GM21526 (cell line): Measurements from ENCODE around the gene ARHGEF3.
A peak's percentile ranks its signal among the peaks of the same experiment; 100 is the strongest.
"Not testable (repeated sequence)": the region's sequence is repeated elsewhere in the genome, so short reads cannot be mapped to it uniquely, and the experiment has no call there.

ENCODE experiments used
- ATAC-seq: cut with Tn5 transposase; IDR thresholded peaks from one replicate; pipeline ENCODE4 v1.9.1; 2021; ENCODE audit warnings: moderate library complexity; ENCODE audit not compliant: unreplicated experiment, low FRiP score

The ARHGEF3 gene

GRCh38 chr3:56692001-56692365 lies 109.8 kb downstream of the ARHGEF3 start:
- ATAC-seq, result not testable (repeated sequence)

DNA sequence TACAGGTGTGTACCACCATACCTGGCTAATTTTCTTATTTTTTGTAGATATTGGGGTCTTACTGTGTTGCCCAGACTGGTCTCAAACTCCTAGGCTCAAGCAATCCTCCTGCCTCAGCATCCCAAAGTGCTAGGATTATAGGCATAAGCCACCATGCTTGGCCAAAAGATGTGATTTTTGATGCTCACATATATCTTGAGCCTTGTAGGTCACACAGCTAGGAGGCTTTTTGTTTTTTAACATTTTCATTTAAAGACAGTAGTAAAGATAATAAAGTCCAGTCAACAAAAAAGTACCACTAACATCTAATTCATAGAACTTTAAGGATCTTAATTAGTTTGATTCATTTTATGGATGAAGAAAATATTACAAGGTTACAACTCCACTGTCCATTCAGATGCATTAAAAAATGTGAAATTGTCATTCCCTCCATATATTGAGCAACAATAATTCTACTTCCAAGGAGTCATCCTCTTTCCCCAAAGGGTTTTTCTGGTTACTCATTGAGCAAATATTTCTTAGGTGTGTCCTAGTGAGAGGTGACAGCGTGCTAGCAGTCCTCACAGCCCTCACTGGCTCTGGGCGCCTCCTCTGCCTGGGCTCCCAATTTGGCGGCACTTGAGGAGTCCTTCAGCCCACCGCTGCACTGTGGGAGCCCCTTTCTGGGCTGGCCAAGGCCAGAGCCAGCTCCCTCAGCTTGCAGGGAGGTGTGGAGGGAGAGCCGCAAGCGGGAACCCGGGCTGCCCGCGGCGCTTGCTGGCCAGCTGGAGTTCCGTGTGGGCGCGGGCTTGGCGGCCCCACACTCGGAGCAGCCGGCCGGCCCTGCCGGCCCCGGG lies 110.4 kb downstream of the ARHGEF3 start:
- no peak for ATAC-seq

DNA sequence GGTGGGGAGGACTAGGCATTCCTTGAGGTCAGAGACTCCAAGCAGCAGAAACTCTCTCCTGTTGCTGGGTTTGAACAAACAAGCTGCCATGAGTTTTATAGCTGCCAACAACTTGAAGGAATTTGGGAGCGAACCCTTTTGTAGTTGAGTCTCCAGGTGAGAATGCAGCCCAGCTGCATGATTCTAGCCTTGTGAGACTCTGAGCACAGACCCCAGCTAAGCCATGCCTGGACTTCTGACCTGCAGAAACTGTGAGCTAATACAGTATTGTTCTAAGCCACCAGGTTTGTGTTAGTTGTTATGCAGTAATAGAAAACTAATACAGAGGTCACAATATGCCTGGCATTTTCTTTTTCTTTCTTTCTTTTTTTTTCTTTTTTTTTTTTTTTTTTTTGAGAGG lies 112.4 kb downstream of the ARHGEF3 start:
- ATAC-seq, result no peak

DNA sequence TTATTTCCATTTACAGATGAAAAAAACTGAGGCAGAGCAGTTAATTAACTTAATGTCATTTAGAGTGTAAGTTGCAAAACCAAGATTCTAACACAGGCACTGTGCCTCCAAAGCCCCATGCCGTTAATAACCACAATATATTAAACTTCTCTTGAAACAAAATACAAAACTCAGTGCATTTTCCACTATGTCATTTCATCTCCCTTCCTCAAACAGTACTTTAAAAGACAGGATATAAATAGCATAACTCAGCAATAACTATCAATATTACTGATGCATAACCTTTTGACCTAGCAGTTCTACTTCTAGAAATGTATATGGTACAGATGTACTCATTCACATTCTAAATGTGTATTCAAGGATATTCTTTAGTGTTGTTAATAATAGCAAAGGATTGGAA lies 113.6 kb downstream of the ARHGEF3 start:
- ATAC-seq, result no peak

DNA sequence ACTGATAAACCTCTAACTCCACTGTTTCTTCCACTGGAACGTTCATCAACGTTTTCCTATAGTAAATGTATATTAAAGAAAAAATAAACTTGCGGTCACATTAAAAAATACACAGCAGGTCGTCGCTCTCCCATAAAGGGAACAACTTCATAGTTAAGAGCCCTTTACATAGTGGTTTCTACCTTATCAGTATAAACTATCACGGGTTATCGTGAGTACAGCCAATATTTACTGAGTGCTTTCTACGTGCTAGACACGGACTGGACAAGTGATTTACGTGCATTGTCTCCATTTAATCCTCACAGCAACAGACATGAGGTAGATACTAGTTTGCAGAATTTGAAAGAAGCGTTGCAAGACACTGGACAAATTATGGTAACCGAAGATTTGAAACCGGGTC lies 117.7 kb downstream of the ARHGEF3 start:
- no peak for ATAC-seq

DNA sequence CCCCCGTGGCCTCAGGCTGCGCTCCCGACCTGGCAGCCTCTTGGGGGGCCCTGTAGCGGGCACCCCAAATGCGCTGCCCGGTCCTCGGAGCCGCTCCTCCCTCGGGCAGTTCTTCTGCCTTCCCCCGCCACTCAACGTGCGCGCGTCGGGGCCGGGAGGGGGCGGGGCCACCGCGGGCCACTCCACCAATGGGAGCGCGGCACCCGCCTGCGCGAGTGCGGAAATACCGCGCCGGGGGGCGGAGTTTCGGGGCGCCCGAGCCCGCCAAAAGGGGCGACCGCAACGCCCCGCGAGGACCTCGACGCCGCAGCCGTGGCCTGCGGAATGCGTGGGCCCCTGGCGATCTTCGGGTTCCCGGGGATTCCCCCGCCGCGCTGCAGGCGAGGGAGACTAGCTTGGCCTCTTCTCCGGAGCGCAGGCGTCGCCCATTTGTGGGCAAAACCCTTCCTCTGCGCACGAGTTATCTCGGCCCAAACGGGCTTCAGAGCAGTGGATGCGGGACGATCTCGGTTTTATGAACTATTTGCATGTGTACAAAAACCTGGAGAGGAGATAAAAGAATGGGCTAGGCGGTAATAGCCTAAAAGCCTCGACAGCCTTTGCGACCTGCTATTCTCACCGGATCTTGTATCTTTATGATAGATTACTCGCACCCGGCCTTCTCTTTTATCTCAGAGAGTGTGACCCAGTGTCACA lies 118.5 kb downstream of the ARHGEF3 start, which contains the start of gene TASOR:
Gene TASOR (minus strand): TSS at position 144 of the 696 bp plus-strand sequence. CDS start 259 bp downstream, outside the sequence.
- peak; percentile 70 for ATAC-seq

DNA sequence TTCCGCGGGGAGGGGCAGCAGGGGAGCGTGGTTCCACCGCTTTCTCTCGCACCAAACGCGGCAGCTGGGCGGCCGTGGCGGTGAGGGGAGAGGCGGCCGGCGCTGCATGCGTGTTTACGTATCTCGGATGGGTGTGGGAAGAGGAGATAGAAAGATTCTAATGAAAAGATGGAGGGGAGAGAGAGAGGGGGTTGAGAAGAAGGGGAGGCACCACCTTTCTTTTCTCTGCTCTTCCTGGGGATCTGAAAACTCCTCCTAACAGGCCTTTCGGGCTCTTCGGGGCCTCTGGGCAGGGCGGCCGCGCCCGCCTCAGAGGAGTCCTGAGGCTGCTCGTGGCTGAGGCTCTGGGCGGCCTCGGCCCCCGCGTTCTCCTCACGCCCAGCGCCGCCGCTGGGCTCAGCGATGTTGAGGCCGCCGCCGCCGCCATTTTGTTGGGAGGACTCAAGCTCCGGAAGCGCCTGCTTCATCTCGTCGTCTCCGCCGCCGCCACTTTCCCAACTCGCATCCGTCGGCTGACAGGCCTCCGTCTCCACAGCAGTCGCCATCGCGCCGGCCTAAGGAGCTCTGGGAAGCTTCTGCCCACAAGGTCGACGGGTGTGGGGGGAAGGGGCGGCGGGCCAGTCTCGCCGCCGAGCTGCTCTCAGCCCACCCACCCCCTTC lies 119.2 kb downstream of the ARHGEF3 start:
- peak; percentile 64 for ATAC-seq

- ATAC-seq, result no peak
Observed at GRCh38 chr3:56681984-56682461, 119.7 kb downstream of the ARHGEF3 start.

GRCh38 chr3:56680054-56680580 lies 121.6 kb downstream of the ARHGEF3 start:
- ATAC-seq, result no peak
